Activated CD4-positive, CD25-positive, alpha-beta regulatory T cell (primary cell): ENCODE data around the gene ANKRD63.
A peak's percentile ranks its signal among the peaks of the same experiment; 100 is the strongest.

Experiments used
- DNase-seq, 4 experiments: peaks; one replicate each; lab custom pipeline; 2025; lab: John Stamatoyannopoulos, UW

Gene ANKRD63

DNA sequence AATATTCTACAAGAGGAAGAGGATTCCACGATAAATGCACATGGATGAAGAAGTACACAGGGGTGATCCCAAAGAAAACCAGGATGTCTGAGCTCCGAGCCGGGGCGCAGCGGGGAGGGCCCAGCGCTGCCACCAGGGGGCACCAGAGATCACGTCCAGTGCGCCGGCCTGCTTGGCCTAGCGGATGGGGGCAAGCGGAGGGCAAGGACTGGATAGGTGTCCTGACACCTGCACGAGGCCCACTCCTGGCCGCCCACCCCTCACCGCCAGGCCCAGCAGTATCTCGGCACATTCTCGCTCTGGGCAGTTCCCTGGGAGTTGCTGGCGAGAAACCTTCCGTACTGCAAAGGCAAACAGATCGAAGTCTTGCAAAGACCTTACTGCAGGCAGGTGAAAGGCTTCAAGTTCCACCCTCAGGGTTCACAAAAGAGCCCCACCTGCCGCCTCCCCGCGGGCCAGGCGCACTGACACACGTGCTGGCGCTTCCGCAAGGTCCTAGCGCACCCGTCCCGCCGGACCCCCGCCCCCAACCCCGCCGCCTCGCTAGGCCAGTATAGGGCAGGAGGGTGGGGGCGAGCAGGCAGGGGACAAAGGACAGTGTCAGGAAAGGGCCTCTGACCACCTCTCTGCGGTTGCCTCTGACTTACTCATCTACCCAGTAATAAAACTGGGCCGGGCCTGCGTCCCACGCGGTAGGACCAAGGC is 3.3 kb downstream of the ANKRD63 start:
- DNase-seq: peak; percentile 43 to 66 (median 56)

DNA sequence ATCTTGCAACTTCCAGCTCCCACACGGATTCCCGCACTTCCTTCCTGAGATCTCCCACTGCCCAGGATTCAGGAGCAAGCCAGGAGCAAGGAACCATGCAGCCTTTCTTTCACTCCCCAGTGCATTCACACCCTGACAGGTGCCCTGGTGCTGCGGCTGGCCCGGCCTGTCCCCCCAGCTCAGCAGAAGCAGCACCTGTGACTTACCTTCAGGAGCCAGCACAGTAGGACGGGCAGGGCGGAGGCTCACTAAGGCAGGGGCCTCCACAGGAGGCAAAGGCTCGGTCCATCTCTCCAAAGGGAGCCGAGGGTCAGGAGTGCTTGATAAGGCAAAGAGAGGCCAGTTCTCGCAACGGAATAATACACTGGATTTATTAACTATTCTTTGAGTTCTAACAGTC is 4.8 kb downstream of the ANKRD63 start:
- no peak for DNase-seq

DNA sequence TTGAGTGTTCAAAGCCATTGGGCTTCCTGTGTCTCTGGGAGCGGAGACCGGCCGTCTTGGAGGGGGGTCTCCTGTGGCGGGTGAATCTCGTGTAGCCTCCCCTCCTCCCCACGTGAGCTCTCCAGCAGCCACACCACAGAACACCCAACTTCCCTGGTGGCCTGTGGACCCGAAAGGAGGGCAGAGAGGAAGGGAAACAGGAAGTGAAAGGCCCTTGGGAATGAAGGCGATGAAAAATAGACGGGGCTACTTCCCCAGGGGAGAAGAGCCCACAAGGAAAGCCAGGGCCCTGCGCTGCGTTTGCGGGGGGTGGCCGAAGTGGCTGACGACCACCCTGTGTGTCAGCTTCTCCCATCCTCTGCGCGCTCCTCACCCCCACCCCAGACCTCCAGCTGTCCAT is 5.4 kb downstream of the ANKRD63 start:
- DNase-seq: no peak

DNA sequence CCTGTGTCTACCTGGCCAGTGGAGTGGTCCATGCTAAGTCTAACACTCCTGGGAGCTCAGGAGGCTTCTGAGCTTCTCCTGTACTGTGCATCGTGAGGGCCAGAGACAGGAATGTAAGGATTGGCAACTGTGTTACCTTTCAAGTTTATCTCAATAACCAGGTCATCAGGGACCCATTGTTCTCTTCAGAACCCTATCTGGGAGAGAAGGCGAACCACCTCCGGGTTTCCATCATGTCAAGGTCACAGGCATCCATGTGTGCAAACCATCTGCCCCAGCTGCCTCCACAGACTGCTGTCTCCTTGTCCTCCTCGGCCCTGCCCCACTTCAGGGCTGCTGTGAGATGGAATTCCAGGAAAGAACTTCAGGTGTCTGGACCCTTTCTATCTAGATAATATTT is 5.9 kb downstream of the ANKRD63 start:
- DNase-seq: no peak

DNA sequence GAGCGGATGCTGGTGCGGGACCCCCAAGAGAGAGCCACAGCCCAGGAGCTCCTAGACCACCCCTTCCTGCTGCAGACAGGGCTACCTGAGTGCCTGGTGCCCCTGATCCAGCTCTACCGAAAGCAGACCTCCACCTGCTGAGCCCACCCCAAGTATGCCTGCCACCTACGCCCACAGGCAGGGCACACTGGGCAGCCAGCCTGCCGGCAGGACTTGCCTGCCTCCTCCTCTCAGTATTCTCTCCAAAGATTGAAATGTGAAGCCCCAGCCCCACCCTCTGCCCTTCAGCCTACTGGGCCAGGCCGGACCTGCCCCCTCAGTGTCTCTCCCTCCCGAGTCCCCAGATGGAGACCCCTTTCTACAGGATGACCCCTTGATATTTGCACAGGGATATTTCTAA is 6.9 kb downstream of the ANKRD63 start:
- DNase-seq: no peak

DNA sequence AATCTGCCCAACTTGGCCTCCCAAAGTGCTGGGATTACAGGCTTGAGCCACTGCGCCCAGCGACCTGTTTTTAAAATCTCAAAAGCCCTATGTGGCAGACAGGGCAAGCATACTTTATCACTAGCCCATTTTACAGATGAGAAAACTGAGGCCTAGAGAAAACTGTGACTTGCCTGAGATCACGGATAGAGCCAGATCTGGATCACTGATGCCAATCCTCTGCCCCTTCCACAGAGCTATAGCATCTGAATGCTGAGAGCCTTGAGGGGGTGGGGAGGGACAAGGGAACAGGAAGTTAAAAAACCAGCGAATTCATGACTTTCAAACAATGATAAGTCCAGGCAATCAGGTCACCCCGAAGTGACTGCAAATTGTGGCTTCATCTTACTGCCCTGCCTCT is 7.3 kb downstream of the ANKRD63 start:
- no peak for DNase-seq

DNA sequence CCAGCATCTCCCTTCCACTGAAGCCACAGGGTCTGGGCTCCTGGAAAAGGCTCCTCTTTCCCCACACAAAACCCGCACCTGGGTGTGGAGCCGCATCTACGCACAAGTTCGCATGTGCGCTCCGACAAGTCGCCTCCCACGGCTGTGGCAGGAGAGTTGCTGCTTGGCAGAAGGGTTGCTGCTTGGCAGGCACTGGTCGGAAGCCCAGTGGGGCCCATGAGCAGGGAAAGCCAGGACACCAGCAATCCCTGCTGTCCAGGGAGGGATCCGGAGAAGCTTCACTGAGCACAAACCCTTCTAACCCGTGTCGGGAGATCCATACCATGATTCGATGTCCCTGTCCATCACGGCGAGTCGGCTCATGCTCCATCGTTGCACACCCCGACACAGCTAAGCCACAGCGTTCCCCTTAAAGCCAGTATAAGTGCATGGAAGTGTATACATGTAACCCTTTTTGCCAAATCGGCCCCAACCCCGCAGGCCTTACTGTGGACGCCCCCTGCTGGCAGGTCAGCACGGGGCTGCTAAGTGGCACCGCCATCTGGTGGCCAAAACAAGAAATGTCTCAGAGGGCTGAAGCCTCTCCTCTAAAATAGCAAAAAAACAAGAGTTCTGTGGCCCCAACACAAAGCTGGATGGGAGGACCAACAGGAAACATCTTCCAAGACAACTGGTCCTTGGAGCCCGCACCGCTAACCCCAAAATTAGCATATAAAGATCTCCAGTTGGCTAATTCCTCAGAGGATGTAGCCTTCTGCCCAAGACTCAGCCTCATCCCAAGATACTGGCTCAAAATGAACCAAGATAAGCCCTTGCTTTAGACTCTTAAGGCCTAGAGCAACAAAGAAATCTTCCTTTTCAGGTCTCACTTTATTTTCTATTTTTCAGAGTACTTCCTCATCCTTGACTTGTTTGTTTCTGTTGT is 8.3 kb downstream of the ANKRD63 start:
- peak; percentile 70 to 85 (median 78) for DNase-seq

DNA sequence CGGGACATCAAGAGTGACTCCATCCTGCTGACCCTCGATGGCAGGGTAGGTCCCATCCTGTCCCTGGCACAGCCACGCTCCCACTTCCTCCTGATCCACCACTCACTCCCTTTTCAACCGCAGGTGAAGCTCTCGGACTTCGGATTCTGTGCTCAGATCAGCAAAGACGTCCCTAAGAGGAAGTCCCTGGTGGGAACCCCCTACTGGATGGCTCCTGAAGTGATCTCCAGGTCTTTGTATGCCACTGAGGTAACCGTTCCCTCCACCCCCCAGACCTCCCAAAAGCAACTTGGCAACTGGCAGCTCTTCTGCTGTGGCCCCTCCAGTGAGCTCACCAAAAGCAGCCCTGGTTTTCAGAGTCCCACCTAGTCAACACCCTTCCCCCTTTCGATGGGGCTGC is 9.4 kb downstream of the ANKRD63 start:
- no peak for DNase-seq

DNA sequence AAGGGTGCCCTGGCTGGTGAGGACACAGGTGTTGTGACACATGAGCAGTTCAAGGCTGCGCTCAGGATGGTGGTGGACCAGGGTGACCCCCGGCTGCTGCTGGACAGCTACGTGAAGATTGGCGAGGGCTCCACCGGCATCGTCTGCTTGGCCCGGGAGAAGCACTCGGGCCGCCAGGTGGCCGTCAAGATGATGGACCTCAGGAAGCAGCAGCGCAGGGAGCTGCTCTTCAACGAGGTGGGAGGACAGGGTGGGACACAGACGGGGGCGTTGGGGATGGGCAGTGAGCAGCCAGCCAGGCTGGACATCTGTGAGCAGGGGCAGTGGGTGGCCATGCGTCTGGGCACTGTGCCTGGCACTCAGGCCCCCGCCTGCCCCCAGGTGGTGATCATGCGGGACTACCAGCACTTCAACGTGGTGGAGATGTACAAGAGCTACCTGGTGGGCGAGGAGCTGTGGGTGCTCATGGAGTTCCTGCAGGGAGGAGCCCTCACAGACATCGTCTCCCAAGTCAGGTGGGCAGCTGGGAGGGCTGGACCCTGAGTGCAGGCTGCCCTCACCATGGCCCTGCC is 10.3 kb downstream of the ANKRD63 start:
- DNase-seq: no peak

DNA sequence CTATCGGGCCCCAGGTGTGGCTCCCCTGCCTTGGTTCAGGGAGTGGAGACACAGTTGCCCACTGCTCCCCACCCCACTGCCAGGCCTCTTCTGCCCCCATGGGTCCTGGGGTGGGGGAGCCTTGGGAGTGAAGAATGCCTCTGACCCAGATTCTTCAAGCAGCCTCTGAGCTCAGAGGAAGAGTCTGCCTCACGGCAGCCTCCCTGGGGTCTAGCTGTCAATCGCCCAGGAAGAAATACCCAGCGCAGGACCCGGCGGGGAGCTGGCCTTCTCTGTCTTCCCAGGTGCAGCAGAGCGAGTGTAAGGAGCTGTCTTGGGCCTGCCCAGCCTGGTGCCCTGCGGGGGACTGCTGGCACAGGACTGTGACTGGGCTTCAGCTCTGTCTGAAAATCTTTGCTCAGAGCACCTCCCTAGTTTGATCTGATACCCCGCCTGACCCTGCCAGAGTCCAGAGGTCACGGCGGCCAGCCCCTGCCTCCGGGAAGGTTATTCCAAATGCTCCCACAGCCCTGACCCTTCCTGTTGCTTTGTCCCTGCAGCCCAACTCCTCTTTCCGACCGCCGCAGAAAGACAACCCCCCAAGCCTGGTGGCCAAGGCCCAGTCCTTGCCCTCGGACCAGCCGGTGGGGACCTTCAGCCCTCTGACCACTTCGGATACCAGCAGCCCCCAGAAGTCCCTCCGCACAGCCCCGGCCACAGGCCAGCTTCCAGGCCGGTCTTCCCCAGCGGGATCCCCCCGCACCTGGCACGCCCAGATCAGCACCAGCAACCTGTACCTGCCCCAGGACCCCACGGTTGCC is 11.0 kb downstream of the ANKRD63 start:
- no peak for DNase-seq

DNA sequence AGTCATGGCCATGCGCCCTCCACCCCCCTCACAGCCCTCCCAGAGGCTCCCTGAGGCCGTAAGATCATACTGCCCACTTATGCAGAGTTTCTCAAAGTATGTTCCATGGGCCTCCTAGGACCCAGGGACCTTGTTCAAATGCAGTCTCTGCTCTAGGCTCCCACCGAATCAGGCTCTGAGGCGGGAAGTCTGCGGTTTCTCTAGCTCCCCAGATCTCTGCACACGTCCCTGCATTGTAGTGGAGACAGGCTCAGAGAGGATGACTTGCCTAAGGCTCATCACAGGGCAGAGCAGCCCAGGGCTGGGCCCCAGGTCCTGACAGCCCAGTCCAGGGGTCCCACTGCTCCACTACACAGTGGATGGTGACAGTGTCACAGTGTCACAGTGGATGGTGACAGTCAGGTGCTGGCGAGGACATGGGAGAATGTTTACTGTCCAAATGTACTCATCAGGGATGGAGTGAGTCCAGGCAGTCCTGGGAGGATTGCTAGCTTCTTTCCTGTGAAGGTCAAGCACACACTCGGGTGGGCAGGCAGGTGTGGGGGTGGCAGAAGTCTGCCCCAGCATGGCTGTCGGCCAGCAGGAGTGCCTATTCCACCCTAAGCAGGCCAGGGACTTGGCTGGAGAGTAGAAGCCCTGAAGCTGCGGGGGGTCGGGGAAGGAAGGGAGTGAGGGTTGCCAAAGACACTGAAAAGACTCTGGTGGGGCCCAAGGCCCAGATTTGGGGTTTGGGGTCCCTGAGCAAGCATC is 12.4 kb downstream of the ANKRD63 start:
- no peak for DNase-seq

DNA sequence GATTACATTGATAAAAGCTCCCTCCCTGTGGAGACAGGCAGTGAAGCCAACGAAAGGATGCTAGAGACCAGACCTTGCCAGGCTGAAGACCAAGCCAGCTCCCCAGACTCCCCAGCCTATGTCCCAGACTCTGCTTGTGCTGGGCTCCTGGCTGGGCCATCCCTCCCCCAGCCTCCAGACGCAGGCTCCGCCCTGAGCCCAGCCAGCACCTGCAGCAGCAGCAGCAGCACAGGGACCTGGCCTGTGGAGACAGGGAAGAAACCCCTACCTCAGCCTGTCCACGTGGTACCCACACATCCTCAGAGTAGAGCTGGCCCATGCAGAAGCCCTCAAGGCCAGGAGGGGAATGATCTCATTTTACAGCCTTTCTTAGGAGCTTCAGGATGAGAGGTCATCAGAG is 13.3 kb downstream of the ANKRD63 start:
- no peak for DNase-seq

DNA sequence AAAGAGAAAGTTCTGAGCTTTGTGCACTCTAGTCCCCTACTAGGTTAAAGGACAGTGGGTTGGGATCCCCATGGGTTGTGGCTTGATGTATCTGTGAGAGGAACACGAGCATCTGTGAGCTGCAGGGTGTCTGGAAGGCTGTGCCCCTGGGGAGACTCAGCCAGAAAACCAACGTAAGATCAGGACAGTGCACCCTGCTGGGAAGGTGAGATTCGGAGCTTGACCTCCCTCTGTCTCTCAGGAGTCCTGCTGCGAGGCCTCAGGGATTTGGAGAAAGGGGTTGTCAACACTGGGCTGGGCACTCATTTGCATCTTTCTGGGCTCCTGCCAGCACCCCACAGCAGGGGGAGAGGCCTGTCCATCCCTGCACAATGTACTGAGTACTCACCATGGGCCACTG is 15.2 kb downstream of the ANKRD63 start:
- DNase-seq: no peak

DNA sequence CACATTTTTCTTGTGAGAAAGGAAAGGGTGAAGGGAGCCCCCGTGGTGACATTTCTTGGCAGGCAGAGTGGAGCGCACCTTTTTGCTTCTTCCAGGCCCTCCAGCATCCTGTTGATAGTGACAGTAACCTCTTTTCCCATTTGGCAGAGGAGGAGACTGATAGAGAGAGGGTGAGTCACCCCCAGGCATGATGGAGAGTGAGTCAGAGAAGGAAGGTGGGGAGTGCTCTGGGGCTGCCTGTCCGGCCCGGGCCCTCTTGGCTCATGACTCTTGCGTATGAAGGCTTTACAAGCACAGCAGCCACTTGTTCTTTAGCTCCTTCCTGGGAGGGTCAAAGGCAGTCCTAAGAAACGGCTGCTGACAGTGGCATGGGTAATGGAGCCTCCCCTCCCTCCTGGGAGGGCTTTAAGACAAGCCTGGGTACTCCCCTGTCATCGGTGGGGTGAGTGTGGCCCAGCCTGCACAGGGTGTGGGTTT is 16.0 kb downstream of the ANKRD63 start:
- DNase-seq: no peak

DNA sequence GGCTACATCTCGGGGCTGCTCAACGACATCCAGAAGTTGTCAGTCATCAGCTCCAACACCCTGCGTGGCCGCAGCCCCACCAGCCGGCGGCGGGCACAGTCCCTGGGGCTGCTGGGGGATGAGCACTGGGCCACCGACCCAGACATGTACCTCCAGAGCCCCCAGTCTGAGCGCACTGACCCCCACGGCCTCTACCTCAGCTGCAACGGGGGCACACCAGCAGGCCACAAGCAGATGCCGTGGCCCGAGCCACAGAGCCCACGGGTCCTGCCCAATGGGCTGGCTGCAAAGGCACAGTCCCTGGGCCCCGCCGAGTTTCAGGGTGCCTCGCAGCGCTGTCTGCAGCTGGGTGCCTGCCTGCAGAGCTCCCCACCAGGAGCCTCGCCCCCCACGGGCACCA is 17.0 kb downstream of the ANKRD63 start:
- DNase-seq: no peak

DNA sequence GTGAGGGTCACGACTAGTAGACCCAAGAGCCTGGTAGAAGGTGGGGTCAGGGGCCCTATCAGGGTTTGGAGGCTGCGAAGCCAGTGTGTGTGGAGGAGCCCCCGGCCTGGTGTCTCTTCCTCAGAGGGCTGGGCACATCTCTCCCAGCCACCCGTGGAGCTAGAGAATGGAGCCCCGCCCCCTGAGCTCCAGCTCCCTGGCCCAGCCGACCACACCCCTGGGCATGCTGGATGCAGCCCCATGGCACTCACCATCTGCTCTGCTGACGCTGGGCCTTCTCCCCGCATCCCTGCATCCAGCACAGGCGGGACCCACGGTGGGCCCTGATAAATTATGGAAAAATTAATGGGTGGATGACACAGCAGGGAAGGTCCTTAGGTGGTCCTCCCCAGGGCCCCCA is 17.5 kb downstream of the ANKRD63 start:
- DNase-seq: no peak

DNA sequence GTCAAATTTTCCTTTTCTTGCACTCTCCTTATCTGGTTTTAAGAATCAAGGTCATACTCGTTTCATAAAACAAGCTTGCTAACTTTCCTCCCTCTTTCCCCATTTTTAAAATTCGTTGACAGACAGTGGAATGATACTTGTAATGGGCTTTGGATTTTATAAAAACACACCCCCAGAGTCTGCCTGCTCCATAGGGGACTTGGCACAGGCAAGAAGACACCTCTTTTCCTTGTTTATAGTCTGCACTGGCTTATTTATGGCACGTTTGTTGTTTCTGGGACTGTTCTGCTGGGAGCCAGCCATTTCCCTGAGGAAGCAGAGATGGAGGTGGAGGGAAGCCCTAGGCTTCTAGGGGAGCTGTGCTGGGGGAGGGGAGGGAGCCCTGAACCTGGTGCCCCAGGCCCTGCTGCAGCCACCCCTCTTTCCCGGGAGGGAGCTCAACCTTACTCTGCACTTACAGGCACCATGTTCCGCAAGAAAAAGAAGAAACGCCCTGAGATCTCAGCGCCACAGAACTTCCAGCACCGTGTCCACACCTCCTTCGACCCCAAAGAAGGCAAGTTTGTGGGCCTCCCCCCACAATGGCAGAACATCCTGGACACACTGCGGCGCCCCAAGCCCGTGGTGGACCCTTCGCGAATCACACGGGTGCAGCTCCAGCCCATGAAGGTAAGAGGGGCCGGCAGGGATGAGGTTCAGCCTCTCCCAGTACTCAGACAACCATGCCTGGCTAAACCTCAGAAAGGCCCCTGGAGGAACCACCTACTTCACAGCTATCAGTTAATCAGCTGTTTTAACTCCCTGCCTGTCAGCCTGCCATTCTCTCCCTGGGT is 18.3 kb downstream of the ANKRD63 start:
- DNase-seq: no peak

DNA sequence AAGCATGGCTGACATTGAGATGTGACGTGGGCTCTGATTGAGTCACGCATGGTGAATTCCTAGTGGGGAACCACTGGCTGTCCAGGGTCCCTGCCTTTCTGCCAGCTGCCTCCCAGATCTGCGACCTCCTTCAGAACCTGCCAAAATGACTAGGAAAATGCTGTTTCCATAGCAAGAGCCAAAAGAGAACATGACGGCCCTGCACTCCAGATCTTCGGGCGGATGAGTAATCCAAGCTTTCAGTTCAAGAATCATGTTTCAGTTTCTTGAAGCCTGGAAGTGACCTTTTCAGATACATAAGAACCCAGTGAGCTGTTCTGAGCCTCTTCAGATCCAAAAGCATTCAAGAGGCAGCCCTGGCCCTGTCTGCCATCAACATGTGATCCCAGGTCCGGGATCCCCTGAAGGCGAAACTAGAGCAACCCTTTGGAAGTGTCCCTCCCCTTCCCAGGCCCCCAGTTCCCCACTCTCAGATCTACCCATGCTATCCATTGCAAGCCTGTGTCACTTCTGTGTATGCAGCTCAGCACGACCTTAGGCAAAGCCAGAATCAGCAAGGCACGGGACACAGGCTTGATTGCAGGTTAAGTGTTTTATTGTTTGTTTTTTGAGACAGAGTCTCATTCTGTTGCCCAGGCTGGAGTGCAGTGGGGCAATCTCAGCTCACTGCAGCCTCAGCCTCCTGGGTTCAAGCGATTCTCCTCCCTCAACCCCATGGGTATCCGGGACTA is 19.7 kb downstream of the ANKRD63 start:
- DNase-seq: no peak

DNA sequence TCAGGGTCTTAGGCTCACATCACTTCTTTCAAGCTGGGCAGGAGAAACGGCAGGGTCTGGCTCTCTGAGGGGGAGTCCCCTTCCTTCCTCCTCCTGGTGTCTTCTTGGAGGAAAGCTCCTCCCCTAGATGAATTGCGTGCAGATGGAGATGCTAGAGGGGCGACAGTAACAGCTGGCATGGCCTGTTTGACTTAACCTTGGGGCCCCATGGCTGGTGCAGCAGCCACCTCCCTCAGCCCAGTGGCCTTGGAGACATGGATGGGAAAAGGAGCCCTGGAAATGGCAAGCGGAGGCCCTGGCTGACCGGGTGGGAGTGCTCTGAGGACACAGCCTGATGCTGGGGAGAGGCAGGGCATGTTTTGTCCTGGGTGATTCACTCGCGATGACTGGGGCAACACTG is 23.8 kb downstream of the ANKRD63 start:
- DNase-seq: no peak

DNA sequence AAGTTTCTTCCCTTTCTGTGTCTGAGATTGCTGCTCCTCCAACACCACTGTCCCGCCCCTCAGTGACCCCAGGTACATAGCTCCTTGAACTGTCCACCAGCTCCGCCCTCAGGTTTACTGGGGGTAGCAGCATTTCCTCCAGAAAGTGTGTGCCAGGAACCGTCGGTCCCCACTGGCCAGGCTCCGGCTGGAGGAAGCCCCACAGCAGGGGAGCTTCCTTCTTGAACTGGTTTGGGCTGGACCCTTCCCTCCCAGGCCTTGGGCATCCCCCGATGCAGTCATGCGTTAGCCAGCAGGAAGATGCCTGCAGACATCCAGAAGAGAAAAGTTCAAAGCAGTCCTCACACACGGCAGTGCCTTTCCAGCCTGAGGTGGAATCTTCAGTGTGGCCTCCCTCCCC is 24.3 kb downstream of the ANKRD63 start:
- DNase-seq: no peak
